DOHH2 (cell line): ENCODE data around the gene PLCXD3.

Experiments
- H3F3A ChIP-seq: fragments of 200-600 bp; sonication (generic), shearing (Covaris generic); 2 replicates; pipeline ENCODE4 v1.6.0; 2016; ENCODE audit warnings: antibody characterized with exemption, mild to moderate bottlenecking; ENCODE audit not compliant: control insufficient read depth, insufficient read depth
- H3K27ac ChIP-seq: fragments of 200-600 bp; sonication (generic); 2 replicates; pipeline ENCODE4 v1.5.1; 2014; ENCODE audit warnings: low read depth, mild to moderate bottlenecking, low read length, moderate library complexity
- H3K27me3 ChIP-seq: fragments of 200-600 bp; sonication (generic); 2 replicates; pipeline ENCODE4 v1.6.1; 2014; ENCODE audit warnings: mild to moderate bottlenecking, low read length, mixed read lengths; ENCODE audit not compliant: control insufficient read depth
- H3K36me3 ChIP-seq: fragments of 200-600 bp; sonication (generic); 2 replicates; pipeline ENCODE4 v1.6.1; 2014; ENCODE audit warnings: mild to moderate bottlenecking, low read length, moderate library complexity, mixed read lengths; ENCODE audit not compliant: control insufficient read depth
- H3K4me1 ChIP-seq: fragments of 200-600 bp; sonication (generic); 2 replicates; pipeline ENCODE4 v1.6.1; 2014; ENCODE audit warnings: mild to moderate bottlenecking, low read length, mixed read lengths; ENCODE audit not compliant: control insufficient read depth
- H3K4me2 ChIP-seq: fragments of 200-600 bp; sonication (generic); 2 replicates; pipeline ENCODE4 v1.6.0; 2014; ENCODE audit warnings: mild to moderate bottlenecking, low read length, moderate library complexity
- H3K4me3 ChIP-seq: fragments of 200-600 bp; sonication (generic); 2 replicates; pipeline ENCODE4 v1.5.1; 2014; ENCODE audit warnings: mild to moderate bottlenecking, low read length, mixed read lengths
- H3K79me2 ChIP-seq: fragments of 200-600 bp; sonication (generic); 2 replicates; pipeline ENCODE4 v1.6.1; 2014; ENCODE audit warnings: mild to moderate bottlenecking, low read length, mixed read lengths; ENCODE audit not compliant: control insufficient read depth
- H3K9me2 ChIP-seq: fragments of 200-600 bp; sonication (generic); replicated peaks from 2 replicates; pipeline ENCODE4 v1.6.1; 2014; ENCODE audit warnings: mild to moderate bottlenecking, low read length, mixed read lengths; ENCODE audit not compliant: control insufficient read depth
- H3K9me3 ChIP-seq: fragments of 200-600 bp; sonication (generic); 2 replicates; pipeline ENCODE4 v1.6.1; 2014; ENCODE audit warnings: antibody characterized with exemption, low read length, mixed read lengths; ENCODE audit not compliant: control insufficient read depth, insufficient read depth
- H4K20me1 ChIP-seq: fragments of 200-600 bp; sonication (generic); 2 replicates; pipeline ENCODE4 v1.6.0; 2014; ENCODE audit warnings: low read depth, mild to moderate bottlenecking, antibody characterized with exemption, low read length, moderate library complexity; ENCODE audit not compliant: control insufficient read depth, insufficient read depth
- EZH2phosphoT487 ChIP-seq: fragments of 200-600 bp; sonication (generic); IDR thresholded peaks from 2 replicates; pipeline ENCODE4 v1.6.1; 2017; ENCODE audit warnings: borderline replicate concordance, mild to moderate bottlenecking, antibody characterized with exemption, low read length, moderate library complexity, mixed read lengths
- TF ChIP-seq, protein P1 (sequence below): fragments of 200-600 bp; sonication (generic); IDR thresholded peaks from one replicate; pipeline ENCODE4 v1.5.1; 2014; ENCODE audit warnings: antibody characterized with exemption, mild to moderate bottlenecking, low read depth, low read length; ENCODE audit not compliant: poor library complexity, severe bottlenecking

The PLCXD3 gene

DNA sequence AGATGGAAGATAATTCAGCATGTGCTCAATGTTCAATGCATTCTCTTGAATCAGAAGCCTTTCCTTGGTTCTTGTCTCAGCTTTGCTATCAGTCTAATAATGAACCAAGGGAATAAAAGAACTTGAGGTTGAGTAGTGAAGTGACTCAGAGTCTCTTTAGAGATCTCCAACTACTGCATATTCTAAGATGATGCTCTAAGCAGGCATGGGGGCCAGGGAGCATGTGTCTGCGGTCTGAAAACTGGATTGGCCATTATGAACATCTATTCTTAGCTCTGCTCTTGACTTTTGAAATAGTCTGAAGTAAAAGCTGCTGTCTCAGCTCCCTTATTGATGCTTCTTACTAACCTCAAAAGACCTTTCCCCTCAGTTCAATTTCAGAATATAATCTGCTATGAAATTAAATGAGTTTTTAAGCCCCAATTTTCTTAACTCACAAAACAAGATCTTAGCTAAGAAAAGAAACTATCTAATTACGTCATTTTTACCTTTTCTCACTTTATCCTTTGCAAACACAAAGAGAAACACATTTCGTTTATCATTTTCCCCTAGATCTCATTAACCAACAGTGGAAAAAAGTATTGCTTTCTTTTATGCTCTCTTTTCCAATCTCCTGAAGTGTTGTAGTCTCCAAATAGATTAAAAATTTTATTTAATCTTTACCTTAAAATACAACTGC is 44.8 kb downstream of the PLCXD3 start:
- no peaks in the 10 kb centered on the region for H3K36me3 ChIP-seq
- H3F3A ChIP-seq = no peaks in the 10 kb centered on the region
- H3K9me3 ChIP-seq = no peaks in the 10 kb centered on the region
- H4K20me1 ChIP-seq = no peaks in the 10 kb centered on the region
- TF ChIP-seq, protein P1, sequence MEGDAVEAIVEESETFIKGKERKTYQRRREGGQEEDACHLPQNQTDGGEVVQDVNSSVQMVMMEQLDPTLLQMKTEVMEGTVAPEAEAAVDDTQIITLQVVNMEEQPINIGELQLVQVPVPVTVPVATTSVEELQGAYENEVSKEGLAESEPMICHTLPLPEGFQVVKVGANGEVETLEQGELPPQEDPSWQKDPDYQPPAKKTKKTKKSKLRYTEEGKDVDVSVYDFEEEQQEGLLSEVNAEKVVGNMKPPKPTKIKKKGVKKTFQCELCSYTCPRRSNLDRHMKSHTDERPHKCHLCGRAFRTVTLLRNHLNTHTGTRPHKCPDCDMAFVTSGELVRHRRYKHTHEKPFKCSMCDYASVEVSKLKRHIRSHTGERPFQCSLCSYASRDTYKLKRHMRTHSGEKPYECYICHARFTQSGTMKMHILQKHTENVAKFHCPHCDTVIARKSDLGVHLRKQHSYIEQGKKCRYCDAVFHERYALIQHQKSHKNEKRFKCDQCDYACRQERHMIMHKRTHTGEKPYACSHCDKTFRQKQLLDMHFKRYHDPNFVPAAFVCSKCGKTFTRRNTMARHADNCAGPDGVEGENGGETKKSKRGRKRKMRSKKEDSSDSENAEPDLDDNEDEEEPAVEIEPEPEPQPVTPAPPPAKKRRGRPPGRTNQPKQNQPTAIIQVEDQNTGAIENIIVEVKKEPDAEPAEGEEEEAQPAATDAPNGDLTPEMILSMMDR = no peak
- TF ChIP-seq EZH2phosphoT487 = no peak
- H3K4me2 ChIP-seq = no peak overlapping the region
- H3K9me2 ChIP-seq = no peaks in the 10 kb centered on the region
- no peaks in the 10 kb centered on the region for H3K79me2 ChIP-seq
- H3K27ac ChIP-seq = no peak overlapping the region
- H3K27me3 ChIP-seq = no peaks in the 10 kb centered on the region
- no peaks in the 10 kb centered on the region for H3K4me1 ChIP-seq
- H3K4me3 ChIP-seq = no peak overlapping the region

DNA sequence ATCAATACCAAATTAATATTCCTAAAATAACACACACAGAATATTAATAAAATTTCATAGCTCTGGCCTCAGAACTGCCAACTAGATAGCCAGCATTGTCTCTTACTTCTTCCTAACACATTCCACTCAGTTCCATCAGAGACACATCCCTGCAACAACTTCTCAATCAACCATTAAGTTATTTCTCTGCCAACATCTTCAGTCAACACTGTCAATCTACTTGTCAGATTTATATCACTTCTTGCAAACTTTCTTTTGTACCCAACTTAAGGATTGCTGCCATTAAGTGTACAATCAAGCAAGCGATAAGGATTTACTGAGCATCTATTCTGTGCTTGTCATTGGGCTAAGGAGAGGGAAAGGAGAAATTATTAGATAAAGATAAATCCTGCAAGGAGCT is 50.8 kb downstream of the PLCXD3 start:
- no peaks in the 10 kb centered on the region for H3K9me3 ChIP-seq
- TF ChIP-seq, protein P1 = no peak
- no peak for TF ChIP-seq EZH2phosphoT487
- no peaks in the 10 kb centered on the region for H3K79me2 ChIP-seq
- H4K20me1 ChIP-seq = no peaks in the 10 kb centered on the region
- H3F3A ChIP-seq = no peaks in the 10 kb centered on the region
- no peaks in the 10 kb centered on the region for H3K4me1 ChIP-seq
- H3K4me2 ChIP-seq = no peak overlapping the region
- no peak overlapping the region for H3K4me3 ChIP-seq
- no peaks in the 10 kb centered on the region for H3K36me3 ChIP-seq
- no peaks in the 10 kb centered on the region for H3K9me2 ChIP-seq
- H3K27me3 ChIP-seq = no peaks in the 10 kb centered on the region
- no peak overlapping the region for H3K27ac ChIP-seq

DNA sequence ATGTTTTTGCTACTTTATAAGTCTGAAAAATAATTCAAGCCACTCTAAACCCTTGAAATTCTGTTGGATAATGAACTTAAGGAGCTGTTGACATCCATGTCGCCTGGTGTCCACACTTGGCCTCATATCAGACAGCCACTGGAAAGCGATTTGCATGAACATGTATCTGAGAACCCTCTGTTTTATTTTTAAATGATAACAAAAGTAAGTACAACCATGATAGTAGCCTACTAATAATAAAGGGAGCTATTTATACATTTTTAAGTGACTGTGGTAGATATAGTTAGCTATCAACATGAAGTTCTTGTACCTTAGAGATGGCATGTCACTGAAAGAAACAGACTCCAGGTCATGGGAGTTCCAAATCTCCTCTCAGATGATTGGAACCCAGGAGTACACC is 53.3 kb downstream of the PLCXD3 start:
- Histone ChIP-seq H3K27me3 (no peaks in the 10 kb centered on the region), H3K27ac (no peak overlapping the region), H3K36me3 (no peaks in the 10 kb centered on the region), H3K9me3 (no peaks in the 10 kb centered on the region), H3K79me2 (no peaks in the 10 kb centered on the region), H3K4me1 (no peaks in the 10 kb centered on the region), H3K4me3 (no peak overlapping the region), H3K4me2 (no peak overlapping the region), H3K9me2 (no peaks in the 10 kb centered on the region), H3F3A (no peaks in the 10 kb centered on the region), H4K20me1 (no peaks in the 10 kb centered on the region)
- TF ChIP-seq, protein P1 = no peak
- no peak for TF ChIP-seq EZH2phosphoT487
